HG02840 (cell line): Measurements from ENCODE around the gene OR10D3.
A peak's percentile ranks its signal among the peaks of the same experiment; 100 is the strongest.
"Not testable (repeated sequence)": the region's sequence is repeated elsewhere in the genome, so short reads cannot be mapped to it uniquely, and the experiment has no call there.

Experiments
- ATAC-seq: cut with Tn5 transposase; IDR thresholded peaks from one replicate; pipeline ENCODE4 v1.9.1; 2021; ENCODE audit warnings: mild to moderate bottlenecking, moderate library complexity, moderate number of reproducible peaks; ENCODE audit not compliant: unreplicated experiment, low FRiP score

OR10D3 gene

DNA sequence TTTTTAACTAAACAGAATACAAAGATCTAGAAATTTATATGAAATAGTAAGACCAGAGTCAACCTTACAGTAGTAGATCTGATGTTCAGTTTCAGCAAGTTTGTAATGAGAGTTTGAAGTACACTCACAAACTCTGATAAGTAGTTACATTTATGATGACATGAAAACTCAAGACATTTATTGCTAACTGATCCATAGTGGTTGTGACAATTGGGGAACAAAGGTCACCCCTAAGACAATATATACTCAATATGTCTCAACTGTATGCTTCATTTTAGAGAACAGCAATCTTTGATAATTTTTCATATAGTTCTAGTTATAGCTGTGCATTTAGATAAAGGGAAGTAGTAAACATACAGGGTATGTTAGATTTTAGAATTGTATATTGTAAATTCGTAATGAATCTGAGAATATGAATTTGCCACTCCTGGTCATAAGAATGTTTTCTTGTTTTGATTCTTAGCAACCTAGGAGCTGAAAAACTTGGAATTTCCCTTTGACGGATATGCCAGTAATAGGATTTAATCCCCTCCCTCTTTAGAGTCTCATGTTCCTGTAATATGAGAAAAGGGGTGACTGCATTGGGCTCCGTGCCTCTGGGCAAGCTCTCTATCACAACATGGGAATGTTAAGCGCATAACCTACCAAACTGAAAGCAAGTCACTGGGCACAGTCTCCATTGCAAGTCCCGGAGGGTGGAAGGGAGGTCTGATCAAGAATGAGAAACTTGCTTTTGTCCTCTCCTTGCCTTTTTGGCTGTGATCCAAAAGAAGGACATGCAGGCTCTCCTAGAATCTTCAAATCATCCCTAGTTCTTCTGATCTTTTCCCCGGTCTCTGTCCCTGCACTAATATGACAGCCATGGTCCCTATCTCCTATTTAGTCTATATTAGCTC lies 11.4 kb downstream of the OR10D3 start:
- no peak for ATAC-seq

GRCh38 chr11:124195189-124195734 lies 12.1 kb downstream of the OR10D3 start:
- ATAC-seq: peak; percentile 57

DNA sequence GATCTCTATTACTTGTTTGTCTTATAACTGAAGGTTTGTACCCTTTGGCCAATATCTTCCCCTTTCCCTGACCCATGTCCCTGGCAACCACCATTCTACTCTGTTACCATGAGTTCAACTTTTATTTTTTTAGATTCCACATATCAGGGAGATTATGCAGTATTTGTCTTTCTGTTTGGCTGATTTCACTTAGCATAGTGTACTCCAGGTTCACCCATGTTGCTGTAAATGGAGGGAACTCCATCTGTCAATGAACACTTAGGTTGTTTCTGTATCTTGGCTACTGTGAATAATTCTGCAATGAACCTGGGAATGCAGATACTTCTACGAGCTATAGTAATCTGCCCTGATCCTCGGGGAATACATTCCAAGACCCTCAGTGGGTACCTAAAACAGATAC lies 14.9 kb downstream of the OR10D3 start:
- ATAC-seq: no peak

DNA sequence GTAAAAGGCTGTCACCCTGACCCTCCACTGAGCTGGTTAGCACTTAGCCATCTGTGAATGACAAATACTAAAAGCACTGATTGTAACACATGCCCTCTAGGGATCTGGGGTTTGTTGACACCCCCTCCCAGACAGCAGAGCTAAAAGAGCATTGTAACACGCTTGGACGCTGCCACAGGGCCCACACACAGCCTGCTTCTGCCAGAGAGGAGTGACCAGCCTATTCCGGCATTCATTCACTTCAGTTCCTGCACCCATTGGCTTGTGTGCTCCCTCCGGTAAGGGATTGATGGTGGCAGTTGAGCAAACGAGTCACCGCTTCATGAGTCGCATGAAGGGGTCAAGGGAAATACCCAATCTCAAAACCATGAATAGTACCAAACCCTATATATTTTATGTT lies 15.8 kb downstream of the OR10D3 start:
- no peak for ATAC-seq

GRCh38 chr11:124199702-124200101 lies 16.6 kb downstream of the OR10D3 start:
- ATAC-seq: no peak

GRCh38 chr11:124200671-124201070 lies 17.5 kb downstream of the OR10D3 start:
- ATAC-seq: no peak

GRCh38 chr11:124202951-124203350 lies 19.8 kb downstream of the OR10D3 start:
- ATAC-seq: no peak

- ATAC-seq: no peak
Observed at GRCh38 chr11:124204008-124204407, 20.9 kb downstream of the OR10D3 start.

- no peak for ATAC-seq
Observed at GRCh38 chr11:124207102-124207792, 24.1 kb downstream of the OR10D3 start.

DNA sequence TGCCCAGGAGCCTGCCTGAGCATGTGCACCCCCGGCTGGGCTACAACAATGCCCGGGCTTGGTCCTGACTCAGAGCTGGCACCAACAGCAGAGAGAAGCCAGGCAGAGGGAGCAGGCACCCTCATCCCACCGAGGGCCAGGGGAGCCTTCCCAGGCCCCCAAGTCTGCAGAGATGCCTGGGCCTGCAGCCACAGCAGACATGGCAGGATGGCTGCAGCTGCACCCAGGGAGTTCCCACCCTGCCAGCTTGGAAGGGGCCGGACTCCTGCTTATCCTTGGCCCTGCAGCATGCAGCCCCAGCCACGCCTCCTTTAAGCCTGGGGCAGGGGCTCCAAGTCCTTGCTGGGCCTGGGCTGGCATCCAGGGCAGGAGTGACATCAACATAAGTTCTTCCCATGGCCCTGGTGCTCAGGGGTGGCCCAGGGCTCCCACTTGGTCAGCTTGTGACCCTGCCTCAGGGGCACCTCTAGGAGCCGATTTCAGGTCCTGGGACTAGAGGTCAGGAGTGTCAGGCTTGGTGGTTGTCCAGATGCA lies 26.7 kb downstream of the OR10D3 start:
- ATAC-seq: no peak

GRCh38 chr11:124210421-124210820 lies 27.3 kb downstream of the OR10D3 start:
- ATAC-seq: no peak

DNA sequence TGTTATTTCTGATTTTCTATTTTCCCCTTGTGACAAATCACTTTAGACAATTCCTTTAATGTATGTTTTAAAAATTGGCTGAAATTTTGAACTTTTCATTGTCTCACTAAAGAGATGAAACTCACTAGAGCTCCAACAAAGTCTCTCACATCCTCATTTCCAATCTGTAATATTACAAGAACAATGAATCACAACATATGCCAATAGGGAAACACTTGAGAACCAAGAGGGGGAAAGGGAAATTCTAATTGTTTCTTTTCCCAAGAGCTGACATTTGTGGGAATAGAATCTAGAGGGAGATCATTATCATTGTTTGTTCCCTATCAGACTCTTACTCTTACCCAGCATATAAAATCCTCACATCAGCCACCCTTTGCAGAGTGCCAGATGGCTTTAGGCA lies 28.2 kb downstream of the OR10D3 start:
- no peak for ATAC-seq

GRCh38 chr11:124214027-124214426 lies 30.9 kb downstream of the OR10D3 start:
- ATAC-seq: no peak

GRCh38 chr11:124219126-124219525 lies 36.0 kb downstream of the OR10D3 start:
- ATAC-seq: no peak

DNA sequence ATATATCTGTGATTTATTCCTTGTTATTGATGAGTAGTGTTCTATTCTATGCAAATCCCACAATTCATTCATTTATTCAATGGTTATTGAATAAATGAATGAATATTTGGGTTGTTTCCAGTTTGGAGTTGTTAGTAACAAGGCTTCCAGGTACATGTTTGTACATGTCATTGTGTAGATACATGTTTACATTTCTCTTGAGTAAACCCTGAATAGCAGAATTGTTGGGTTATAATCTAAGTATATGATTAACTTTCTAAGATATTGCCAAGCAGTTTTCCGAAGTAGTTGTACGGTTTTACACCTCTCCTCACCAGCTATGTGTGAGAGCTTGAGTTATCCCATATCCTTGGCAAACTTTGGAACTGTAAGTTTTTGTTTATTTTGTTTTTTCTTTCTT lies 39.3 kb downstream of the OR10D3 start:
- ATAC-seq: no peak

DNA sequence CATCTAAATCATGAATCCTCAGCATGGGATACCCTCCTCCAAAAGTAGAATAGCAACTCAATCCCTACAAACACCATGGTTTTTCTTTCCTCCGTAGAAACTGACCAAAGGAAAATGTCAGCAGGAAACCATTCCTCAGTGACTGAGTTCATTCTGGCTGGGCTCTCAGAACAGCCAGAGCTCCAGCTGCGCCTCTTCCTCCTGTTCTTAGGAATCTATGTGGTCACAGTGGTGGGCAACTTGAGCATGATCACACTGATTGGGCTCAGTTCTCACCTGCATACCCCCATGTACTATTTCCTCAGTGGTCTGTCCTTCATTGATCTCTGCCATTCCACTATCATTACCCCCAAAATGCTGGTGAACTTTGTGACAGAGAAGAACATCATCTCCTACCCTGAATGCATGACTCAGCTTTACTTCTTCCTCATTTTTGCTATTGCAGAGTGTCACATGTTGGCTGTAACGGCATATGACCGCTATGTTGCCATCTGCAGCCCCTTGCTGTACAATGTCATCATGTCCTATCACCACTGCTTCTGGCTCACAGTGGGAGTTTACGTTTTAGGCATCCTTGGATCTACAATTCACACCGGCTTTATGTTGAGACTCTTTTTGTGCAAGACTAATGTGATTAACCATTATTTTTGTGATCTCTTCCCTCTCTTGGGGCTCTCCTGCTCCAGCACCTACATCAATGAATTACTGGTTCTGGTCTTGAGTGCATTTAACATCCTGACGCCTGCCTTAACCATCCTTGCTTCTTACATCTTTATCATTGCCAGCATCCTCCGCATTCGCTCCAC lies 41.7 kb downstream of the OR10D3 start:
- ATAC-seq: not testable (repeated sequence)

- no peak for ATAC-seq
Observed at GRCh38 chr11:124225471-124225870, 42.3 kb downstream of the OR10D3 start.

GRCh38 chr11:124233376-124233775 lies 50.2 kb downstream of the OR10D3 start:
- no peak for ATAC-seq
